Stomach (tissue), 4 donors: Measurements from ENCODE around the gene RBM19.

Experiments
- CTCF ChIP-seq, 7 experiments: fragments of 450-650 bp in 4 of 7; fragments of 200-600 bp in 3 of 7; sonication (generic) in 3 of 7; IDR thresholded peaks; one replicate each; pipeline ENCODE4 v1.5.1; 2016 to 2019; ENCODE audit warnings: antibody characterized with exemption in 7 of 7, control low read depth in 2 of 7, mild to moderate bottlenecking in 1 of 7
- POLR2A ChIP-seq, 4 donors: fragments of 450-650 bp; IDR thresholded peaks; one replicate each; pipeline ENCODE4 v1.6.1; 2016; ENCODE audit warnings: antibody characterized with exemption in 4 of 4, control low read depth in 2 of 4, mild to moderate bottlenecking in 1 of 4, moderate library complexity in 1 of 4
- POLR2AphosphoS5 ChIP-seq, 3 donors: sonication (generic); formaldehyde crosslinking; IDR thresholded peaks; one replicate each; pipeline ENCODE4 v1.6.1; 2016; ENCODE audit warnings: antibody characterized with exemption in 3 of 3

- no peak for TF ChIP-seq POLR2A (IDR thresholded peaks at IDR 0.05)
- no peak for TF ChIP-seq CTCF (IDR thresholded peaks at IDR 0.05)
- TF ChIP-seq POLR2AphosphoS5 (IDR thresholded peaks at IDR 0.05): no peak
Measured at GRCh38 chr12:113924341-113924740, 41.8 kb downstream of the RBM19 start.
